Activated CD8-positive, alpha-beta memory T cell treated with anti-CD3 and anti-CD28 coated beads, Interleukin-2, amount 50 U/mL, for 1 hour (primary cell): ENCODE results near the gene KLF16.
A peak's percentile ranks its signal among the peaks of the same experiment; 100 is the strongest.

Source experiments
- DNase-seq: peaks from one replicate; pipeline ENCODE4 v3.0.0-alpha.2; 2020; ENCODE audit errors: extremely low read depth

Gene KLF16

DNA sequence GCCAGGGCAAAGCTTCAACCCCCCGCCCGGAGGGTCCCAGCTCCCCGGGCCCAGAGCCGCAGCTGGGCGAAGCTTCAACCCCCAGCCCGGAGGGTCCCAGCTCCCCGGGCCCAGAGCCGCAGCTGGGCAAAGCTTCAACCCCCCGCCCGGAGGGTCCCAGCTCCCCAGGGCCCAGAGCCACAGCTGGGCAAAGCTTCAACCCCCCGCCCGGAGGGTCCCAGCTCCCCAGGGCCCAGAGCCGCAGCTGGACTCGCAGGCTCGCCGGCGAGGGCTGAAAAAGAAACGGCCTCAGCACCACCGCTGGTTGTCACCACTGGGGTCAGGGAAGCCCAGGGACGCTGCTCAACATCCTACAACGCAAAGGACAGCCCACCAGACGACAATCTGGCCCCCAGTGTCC lies 20.3 kb downstream of the KLF16 start:
- DNase-seq, result no peak

DNA sequence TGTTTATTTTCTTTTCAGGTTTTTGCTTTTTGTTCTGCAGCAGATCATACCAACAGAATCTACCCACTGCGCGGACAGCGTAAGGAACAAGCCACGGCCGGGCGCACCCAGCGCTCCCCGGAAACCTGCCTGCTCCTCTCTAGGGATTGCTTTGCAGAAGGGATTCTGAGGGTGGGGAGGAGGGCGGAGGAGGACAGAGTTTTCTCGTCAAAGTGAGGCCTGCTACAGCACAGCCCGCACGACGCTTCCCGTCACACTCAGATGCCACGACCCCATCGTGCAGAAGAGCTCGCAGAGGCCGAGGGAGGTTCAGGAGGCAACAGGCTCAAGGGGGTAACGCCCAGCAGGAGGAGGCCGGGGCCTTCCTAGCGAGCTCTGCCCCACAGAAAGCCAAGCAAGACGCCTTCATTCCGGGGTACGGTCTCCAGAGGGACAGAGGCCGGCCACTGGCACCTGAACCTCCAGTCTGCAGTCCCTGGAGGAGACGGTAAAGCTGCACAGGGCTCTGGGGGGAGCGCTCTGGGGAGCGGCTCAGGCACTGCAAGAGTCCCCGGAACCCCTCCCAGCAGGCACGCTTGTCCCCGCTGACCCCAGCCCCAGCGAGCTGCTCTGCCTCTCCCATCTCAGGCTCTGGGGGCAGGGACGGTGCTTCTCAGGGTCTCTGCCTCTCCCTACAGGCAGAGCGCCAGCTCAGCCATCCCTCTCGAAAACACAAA lies 22.0 kb downstream of the KLF16 start:
- no peak for DNase-seq

DNA sequence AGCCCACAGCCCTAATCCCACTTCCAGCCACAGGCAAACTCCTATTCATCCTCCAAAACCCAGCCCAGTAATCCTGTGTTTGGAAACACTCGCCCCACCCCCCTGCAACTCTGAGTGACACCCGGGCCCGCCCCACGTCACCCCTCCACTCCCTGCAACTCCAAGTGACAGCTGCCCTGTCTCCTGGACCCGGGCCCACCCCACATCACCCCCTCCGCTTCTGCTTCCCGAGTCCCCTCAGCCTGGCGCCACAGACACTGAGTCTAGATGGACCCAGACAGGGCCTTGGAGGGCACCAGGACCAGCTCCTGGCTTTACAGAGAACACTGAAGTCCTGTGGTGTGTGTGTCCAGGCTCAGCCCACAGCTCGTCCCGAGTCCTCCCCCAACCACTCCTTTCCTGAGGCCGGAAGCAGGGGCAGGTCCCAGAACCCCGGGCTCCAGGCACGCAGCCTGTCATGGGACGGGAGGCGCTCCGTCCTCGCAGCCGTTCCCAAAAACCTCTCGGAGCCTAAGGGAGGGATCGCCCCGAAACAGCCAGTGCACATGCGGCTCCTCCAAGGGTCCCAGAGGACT lies 22.8 kb downstream of the KLF16 start:
- DNase-seq, result no peak

GRCh38 chr19:1839658-1840540 lies 23.5 kb downstream of the KLF16 start:
- no peak for DNase-seq

DNA sequence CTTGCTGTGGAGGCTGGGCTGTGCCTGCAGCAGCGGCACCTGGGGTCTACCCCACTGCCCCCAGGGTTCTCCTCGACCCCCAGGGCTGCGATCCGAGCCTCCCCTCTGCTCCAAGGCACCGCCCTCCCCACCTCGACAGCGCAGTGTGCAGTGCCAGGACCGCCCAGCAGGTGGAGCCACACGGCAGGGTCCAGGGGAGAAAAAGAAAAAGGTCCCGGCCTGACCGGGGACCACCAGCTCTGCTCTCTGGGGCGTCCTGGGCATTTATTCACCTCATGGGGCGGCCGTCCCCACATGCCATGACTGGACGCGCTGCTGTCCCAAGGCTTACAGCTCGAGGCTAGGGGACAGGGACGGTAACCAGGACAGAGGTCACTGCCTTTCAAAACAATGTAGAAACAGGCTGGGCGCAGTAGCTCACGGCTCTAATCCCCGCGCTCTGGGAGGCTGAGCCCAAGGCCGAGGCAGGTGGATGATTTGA lies 25.7 kb downstream of the KLF16 start:
- DNase-seq, result no peak

DNA sequence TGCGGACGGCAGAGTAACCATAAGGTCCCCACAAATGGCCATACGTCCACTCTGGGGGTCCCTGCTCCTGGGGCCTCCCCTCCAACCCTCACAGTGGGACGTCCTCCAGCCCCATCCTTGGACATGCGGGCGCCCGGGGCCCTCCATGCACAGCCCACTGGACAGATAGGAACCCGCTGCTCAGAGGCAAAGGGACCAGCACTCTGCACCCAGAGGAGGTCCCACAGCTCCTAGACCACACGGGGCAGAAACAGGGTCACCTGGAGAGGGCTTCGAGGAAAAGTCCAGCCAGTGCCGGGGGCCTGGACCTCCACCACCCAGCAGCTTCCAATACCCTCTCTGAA lies 26.2 kb downstream of the KLF16 start:
- no peak for DNase-seq

- no peak for DNase-seq
Measured at GRCh38 chr19:1836458-1837221, 26.7 kb downstream of the KLF16 start.

DNA sequence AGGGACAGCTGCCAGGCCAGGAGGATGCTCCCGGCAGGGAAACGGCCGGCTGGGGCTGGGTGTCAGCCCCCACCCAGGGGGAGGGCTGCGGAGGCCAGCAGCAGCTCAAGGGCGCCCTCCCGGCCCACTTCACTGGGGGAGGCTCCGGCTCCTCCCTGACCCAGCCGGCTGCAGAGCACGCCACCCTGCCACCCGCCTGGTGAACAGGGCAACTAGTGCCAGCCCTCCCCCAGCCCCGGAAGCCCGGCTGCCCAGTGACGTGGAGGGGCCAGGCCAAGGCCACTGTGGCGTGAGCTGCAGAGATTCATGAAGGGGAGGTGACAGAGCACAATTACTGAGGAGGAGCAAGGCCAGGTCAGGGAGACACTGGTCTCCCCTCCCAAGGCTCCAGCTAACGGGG lies 29.8 kb downstream of the KLF16 start:
- DNase-seq, result no peak

DNA sequence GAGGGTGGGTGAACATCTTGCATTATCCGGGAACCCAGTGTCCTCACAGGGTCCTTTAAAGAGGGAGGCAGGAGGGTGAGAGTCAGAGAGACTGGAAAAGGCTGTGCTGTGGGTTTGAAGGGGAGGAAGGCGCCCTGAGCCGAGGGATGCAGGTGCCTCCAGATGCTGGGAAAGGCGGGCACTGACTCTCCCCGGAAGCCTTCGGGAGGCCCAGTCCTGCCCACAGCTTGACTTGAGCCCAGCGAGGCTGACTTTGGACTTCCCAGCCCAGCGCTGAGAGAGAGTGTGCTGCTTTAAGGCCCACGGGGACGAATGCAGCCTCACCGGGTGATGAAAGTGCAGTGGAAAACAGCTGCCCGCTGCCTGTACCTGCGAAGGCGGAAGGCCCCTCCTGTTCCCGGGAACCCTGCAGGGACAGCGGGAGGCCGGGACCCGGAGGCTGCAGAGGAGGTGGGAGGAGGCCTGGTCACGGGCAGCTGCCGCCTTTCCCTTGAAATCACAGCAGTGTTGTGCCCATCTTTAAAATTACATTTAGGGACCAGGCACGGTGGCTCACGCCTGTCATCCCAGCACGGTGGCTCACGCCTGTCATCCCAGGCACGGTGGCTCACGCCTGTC lies 31.2 kb downstream of the KLF16 start:
- DNase-seq, result no peak

GRCh38 chr19:1830978-1831377 lies 32.4 kb downstream of the KLF16 start:
- no peak for DNase-seq

GRCh38 chr19:1830568-1830967 lies 32.8 kb downstream of the KLF16 start:
- DNase-seq, result no peak

- no peak for DNase-seq
Measured at GRCh38 chr19:1829958-1830357, 33.4 kb downstream of the KLF16 start.

DNA sequence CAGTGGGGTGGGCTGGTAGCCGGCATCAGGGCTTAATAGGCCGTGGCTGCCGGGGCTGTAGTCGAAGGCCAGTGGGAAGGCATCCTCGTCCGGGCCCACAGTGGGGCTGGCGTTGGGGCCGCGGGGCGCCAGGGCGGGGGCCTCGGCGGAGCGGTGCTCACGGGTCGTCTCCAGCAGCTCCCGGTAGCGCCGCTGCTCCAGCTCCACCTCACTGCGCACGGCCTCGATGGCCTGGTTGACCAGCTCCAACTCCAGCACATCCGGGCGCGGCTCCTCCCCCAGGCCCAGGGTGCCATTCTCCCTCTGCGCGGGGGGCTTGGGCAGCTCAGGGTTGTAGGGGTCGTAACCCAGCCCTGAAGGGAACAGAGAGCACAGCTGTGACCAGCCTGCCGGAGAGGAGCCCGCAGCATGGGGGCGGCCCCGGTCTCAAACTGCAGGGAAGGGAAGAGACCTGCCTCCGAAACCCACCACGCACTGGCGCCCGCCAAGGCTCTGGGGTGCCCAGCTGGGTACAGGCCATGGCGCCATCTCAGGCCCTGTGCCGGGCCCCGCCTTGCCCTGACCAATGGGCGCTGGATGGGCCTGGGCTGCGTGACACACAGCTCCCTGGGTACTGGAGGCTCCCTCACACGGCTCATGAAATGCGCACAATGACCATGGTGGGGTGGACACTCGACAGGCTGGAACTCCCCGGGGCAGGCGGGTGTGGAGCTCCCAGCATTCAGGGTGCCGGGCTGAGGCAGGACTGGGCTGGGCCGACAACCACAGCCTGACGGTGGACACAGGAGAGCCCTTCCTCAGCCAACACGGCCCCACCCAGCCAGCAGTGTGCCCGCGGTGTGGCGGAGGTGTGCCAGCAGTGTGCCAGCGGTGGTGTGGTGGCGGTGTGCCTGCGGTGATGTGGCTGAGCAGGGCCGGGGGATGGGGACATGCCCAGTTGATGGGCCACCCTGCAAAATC lies 34.8 kb downstream of the KLF16 start:
- DNase-seq, result no peak

DNA sequence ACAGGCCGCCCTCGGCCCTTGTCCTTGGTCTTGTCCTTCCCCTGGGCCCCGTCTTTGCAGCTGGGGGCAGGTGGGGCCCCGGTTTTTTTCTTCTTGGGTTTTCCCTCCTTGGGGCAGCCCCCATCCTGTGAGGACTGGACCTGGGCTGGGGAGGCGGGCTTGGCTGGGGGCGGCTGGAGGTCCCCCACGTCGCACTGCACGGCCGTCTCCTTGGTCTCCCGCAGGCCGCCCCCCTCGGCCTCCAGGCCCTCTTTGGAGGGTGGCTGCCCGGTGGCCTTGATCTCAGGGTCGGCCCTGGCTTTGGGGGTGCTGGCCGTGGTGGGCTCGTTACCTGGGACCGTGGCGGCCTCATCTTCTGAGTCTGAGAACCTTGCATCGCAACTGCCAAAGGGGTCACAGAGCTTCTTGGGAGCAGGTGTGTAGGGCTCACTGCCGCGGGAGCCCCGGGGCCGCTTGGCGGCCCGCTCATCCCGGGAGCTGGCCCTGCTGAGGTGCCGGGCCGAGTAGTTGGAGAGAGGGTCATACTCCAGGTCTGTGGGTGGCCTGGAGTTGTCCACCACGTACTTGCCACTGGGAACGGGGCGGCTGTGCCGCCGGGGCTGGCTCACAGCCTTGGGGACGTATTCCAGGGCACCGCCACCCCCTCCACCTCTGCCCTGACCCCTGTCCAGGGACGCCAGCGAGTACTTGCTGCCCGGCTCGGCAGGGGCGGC lies 35.7 kb downstream of the KLF16 start:
- no peak for DNase-seq

GRCh38 chr19:1826557-1827521 lies 36.5 kb downstream of the KLF16 start:
- no peak for DNase-seq

DNA sequence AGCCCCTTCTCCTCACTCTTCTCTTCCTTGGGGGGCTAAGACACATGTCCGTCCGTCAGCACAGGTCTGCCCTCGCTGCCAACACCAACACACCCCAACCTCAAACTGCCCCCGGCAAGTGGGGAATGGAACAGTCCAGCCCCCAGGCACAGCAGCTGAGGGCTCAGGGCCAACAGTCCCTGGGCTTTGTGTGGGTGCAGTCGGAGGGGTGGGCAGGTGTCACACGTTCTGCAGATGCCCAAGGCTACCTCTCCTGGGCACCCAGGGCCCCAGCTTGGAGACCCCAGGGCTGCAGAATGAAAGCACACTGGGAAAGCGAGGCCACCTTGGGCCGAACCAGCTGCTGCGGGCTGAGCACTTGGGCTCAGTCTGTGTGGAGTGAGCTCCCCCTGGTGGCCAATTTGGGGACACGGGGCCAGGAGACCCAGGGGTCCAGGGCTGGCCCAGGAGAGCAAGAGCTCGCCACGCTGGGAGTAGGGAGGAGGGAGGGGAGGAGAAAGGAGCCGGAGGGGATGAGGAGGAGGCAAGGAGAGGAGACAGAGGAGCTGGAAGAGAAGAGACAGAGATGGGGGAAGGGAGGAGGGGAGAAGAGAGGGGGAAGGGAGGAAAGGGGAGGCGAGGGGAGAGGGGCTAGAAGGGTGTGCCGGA lies 37.3 kb downstream of the KLF16 start:
- DNase-seq, result peak; percentile 37

DNA sequence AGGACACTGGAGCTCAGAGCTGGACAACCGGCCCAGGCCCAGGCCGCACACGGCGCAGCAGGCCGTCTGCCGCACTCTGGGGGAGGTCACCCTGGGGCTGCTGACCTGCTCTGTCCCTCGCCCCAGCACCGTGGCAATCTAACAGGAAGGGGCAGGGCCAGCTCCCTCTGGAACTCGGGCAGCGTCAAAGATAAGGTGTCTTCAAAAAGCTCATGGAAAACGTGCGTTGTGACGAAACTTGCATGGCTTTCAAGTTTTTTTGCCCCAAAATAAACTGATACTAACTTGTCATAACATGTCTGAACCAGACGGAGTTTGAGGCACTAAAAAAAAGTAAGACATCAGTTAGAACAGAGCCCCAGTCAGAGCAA lies 39.1 kb downstream of the KLF16 start:
- DNase-seq, result no peak
